Glutamatergic neuron (in vitro differentiated cells): ENCODE data around the gene TIMM22. TPM values are rescaled to one million over a fixed set of nuclear protein-coding genes. Genes with fewer than 3 reads are reported as not detected.
A peak's percentile ranks its signal among the peaks of the same experiment; 100 is the strongest.

Experiments used
- DNase-seq: peaks from one replicate; pipeline ENCODE4 v3.0.0; 2022
- H3K27ac Mint-ChIP-seq: one replicate; pipeline ENCODE4 v1.8.0; 2020; ENCODE audit warnings: mild to moderate bottlenecking, mixed read lengths, inconsistent platforms; ENCODE audit not compliant: unreplicated experiment
- H3K27me3 Mint-ChIP-seq: one replicate; pipeline ENCODE4 v1.8.0; 2020; ENCODE audit warnings: mild to moderate bottlenecking, moderate library complexity, mixed read lengths, inconsistent platforms; ENCODE audit not compliant: unreplicated experiment
- H3K36me3 Mint-ChIP-seq: one replicate; pipeline ENCODE4 v1.8.0; 2020; ENCODE audit warnings: mild to moderate bottlenecking, mixed read lengths, inconsistent platforms; ENCODE audit not compliant: unreplicated experiment
- H3K4me1 Mint-ChIP-seq: one replicate; pipeline ENCODE4 v1.8.0; 2020; ENCODE audit warnings: mild to moderate bottlenecking, low read depth, mixed read lengths, inconsistent platforms; ENCODE audit not compliant: unreplicated experiment
- H3K4me3 Mint-ChIP-seq: one replicate; pipeline ENCODE4 v1.8.0; 2020; ENCODE audit warnings: mild to moderate bottlenecking, mixed read lengths, inconsistent platforms; ENCODE audit not compliant: unreplicated experiment
- H3K9me3 Mint-ChIP-seq: one replicate; pipeline ENCODE4 v1.8.0; 2020; ENCODE audit warnings: mild to moderate bottlenecking, moderate library complexity, mixed read lengths, inconsistent platforms; ENCODE audit not compliant: unreplicated experiment
- total RNA-seq: library from RNA; stranded (reverse); fragmentation: NEBNext Ultra II Directional; extraction: Animal tissue kit (Norgen Biotek cat#: 25700); gene quantifications from one replicate; pipeline ENCODE4 v1.2.1, GENCODE V29; 2021; ENCODE audit not compliant: unreplicated experiment
- TF ChIP-seq, protein P1 (sequence below): fragments of 200-600 bp; sonication (generic); IDR thresholded peaks from one replicate; pipeline ENCODE4 v1.5.0; 2021; ENCODE audit not compliant: partially characterized antibody, unreplicated experiment

Gene TIMM22
- total RNA-seq, 1 donor from 2014 or later: 22.0 TPM

DNA sequence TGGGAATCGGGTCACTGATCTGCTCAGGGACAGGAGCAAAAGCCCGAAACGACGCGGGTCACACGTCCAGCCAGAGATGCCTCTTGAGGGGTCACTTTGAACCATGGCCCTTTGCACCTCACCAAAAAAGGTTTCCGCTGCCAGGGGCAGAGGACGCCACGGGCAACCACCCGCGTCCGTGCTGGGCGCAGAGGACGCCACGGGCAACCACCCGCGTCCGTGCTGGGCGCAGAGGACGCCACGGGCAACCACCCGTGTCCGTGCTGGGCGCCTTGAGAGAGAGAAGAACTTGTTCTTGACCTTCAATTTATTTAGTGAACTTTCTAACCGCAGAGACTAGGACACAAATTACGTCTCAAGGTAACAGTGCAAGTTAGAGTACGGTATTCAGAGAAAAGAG is 35.5 kb downstream of the TIMM22 start:
- no peak overlapping the region for H3K27ac Mint-ChIP-seq

DNA sequence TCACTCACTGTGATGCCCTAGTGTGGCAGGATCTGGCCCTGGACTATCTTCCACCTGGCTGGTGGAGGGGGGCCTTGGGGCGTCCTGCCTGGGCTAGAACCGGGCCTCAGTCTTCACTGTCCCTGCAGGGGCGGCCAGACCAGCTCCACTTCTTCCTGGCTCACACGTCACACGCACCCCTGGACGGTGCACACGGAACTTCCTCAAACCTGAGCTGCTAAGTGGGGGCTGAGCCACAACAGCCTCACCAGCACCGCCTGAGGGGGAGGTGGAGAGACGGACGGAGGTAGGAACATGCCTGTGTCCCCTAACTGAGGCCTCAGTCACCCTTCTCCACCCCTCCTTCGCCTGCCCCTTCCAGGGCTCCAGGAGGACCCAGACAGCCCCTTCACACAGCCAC is 36.6 kb downstream of the TIMM22 start:
- TF ChIP-seq, protein P1, sequence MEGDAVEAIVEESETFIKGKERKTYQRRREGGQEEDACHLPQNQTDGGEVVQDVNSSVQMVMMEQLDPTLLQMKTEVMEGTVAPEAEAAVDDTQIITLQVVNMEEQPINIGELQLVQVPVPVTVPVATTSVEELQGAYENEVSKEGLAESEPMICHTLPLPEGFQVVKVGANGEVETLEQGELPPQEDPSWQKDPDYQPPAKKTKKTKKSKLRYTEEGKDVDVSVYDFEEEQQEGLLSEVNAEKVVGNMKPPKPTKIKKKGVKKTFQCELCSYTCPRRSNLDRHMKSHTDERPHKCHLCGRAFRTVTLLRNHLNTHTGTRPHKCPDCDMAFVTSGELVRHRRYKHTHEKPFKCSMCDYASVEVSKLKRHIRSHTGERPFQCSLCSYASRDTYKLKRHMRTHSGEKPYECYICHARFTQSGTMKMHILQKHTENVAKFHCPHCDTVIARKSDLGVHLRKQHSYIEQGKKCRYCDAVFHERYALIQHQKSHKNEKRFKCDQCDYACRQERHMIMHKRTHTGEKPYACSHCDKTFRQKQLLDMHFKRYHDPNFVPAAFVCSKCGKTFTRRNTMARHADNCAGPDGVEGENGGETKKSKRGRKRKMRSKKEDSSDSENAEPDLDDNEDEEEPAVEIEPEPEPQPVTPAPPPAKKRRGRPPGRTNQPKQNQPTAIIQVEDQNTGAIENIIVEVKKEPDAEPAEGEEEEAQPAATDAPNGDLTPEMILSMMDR: no peak
- Mint-ChIP-seq H3K36me3 (no peaks in the 10 kb centered on the region), H3K27me3 (peaks cover 29% of the 10 kb centered on the region), H3K27ac (no peak overlapping the region), H3K9me3 (peaks cover 13% of the 10 kb centered on the region), H3K4me1 (peaks cover 43% of the 10 kb centered on the region), H3K4me3 (no peak overlapping the region)
- DNase-seq: peak; percentile 12

More for the DNA sequence above, 35.5 kb downstream of the TIMM22 start:
- DNase-seq: no peak
- Mint-ChIP-seq H3K27me3 (peaks cover 27% of the 10 kb centered on the region), H3K4me3 (peak overlapping the region; percentile 55), H3K36me3 (no peaks in the 10 kb centered on the region), H3K4me1 (peaks cover 38% of the 10 kb centered on the region), H3K9me3 (peaks cover 16% of the 10 kb centered on the region)
- TF ChIP-seq, protein P1: no peak

DNA sequence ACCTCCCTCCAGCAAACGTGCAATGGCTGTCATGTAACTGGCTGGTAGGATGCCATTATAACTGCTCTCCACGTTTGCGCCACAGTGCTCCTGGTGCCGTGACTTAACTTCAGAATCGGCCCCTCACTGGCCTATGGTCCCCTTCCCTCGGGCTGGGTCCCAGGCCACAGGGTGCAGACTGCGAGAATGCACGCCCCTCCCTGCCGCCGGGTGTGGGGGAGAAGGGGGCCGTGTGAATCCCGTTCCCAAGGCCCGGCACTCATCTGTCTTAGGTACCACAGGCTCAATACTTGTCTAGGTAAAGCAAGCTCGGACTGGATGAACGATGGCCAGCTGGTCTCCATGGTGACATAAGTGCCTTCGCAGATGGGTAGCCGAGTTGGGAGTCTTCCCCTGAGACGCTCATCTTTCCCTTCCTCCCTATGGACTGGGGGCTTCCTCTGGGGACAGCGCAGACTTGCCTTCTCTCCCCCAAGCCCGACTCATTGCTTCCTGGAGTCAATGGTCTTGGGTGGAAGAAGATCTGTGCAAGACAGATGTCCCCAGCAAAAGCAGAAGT is 37.8 kb downstream of the TIMM22 start:
- TF ChIP-seq, protein P1: no peak
- peaks cover 23% of the 10 kb centered on the region for H3K27me3 Mint-ChIP-seq

GRCh38 chr17:1035546-1036170 is 38.7 kb downstream of the TIMM22 start:
- DNase-seq: peak; percentile 72
- Mint-ChIP-seq H3K4me1 (peaks cover 31% of the 10 kb centered on the region), H3K27me3 (peaks cover 20% of the 10 kb centered on the region), H3K27ac (peak overlapping the region; percentile 92), H3K4me3 (no peak overlapping the region), H3K36me3 (no peaks in the 10 kb centered on the region), H3K9me3 (peaks cover 10% of the 10 kb centered on the region)
- TF ChIP-seq, protein P1: no peak

More for the DNA sequence above, 37.8 kb downstream of the TIMM22 start:
- peak; percentile 59 for DNase-seq
- Mint-ChIP-seq H3K36me3 (no peaks in the 10 kb centered on the region), H3K4me3 (peak overlapping the region; percentile 65), H3K4me1 (peaks cover 35% of the 10 kb centered on the region), H3K27ac (peak overlapping the region; percentile 84), H3K9me3 (peaks cover 13% of the 10 kb centered on the region)

DNA sequence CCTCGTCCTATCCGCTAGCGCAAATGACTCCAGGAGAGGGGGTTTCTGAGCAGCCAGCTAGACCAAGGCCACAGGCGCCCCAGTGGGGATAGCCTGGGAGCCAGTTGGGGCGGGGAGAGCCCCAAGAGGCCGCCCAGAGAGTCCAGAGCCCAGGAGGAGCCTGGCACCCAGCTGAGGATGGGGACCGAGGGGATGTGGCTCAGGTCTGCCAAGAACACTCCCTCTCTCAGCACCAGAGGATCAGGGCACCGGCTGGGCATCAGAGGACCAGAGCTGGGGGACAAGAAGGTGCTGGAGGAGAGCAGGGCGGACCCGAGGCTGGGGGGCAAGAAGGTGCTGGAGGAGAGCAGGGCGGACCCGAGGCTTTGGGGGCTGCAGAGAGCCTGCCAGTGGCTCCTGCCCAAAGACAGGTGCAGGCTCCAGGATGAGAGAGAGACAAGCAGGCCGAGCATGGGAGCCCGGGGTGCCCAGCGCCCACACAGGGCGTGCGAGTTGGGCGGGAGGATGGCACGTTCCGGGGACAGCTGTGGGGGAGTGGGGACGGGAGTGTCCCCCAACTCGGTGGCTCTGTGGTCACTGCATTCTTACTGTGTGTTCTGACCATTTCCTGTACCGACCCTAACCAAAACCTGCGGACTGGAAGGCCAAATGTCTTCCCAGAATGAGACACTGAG is 39.4 kb downstream of the TIMM22 start:
- no peaks in the 10 kb centered on the region for H3K36me3 Mint-ChIP-seq
- TF ChIP-seq, protein P1: no peak
- H3K4me1 Mint-ChIP-seq: peaks cover 31% of the 10 kb centered on the region
- peaks cover 18% of the 10 kb centered on the region for H3K27me3 Mint-ChIP-seq
- H3K9me3 Mint-ChIP-seq: peaks cover 12% of the 10 kb centered on the region
- DNase-seq: no peak
- H3K4me3 Mint-ChIP-seq: no peak overlapping the region
- peak overlapping the region; percentile 92 for H3K27ac Mint-ChIP-seq
